C4-2B (cell line): ENCODE measurements around the gene ACBD4.

Source experiments
- ZFX ChIP-seq: fragments of 450-650 bp; IDR thresholded peaks from 2 replicates; pipeline ENCODE4 v1.6.1; 2017
- TF ChIP-seq, protein P1 (sequence below): fragments of 450-650 bp; conservative IDR thresholded peaks from 2 replicates; pipeline ENCODE4 v1.5.1; 2017; ENCODE audit warnings: mild to moderate bottlenecking

DNA sequence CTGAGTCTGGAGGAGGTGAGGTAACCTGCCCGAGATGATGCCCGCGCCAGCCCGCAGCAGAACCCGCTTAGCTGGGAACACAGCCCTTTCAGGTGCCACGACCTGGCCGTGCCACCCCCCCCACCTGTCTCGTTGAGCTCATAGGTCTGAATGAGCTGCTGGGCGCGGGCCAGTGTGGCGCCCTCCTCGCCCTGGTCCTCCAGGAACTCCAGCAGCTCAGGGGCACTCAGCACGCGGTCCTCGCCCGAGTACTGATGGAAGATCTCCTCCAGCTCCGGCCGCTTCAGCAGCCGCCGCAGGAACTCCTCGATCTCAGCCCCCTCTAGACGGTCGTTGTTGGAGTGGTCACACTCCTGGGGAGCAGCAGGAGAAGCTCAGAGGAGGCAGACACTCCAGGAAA lies 16.8 kb upstream of the ACBD4 start:
- TF ChIP-seq, protein P1, sequence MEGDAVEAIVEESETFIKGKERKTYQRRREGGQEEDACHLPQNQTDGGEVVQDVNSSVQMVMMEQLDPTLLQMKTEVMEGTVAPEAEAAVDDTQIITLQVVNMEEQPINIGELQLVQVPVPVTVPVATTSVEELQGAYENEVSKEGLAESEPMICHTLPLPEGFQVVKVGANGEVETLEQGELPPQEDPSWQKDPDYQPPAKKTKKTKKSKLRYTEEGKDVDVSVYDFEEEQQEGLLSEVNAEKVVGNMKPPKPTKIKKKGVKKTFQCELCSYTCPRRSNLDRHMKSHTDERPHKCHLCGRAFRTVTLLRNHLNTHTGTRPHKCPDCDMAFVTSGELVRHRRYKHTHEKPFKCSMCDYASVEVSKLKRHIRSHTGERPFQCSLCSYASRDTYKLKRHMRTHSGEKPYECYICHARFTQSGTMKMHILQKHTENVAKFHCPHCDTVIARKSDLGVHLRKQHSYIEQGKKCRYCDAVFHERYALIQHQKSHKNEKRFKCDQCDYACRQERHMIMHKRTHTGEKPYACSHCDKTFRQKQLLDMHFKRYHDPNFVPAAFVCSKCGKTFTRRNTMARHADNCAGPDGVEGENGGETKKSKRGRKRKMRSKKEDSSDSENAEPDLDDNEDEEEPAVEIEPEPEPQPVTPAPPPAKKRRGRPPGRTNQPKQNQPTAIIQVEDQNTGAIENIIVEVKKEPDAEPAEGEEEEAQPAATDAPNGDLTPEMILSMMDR, result no peak
- TF ChIP-seq ZFX, result no peak
